HFFc6 (cell line): Measurements from ENCODE around the gene TRIM45. TPM values are rescaled to one million over a fixed set of nuclear protein-coding genes. Genes with fewer than 3 reads are reported as not detected.
"Not testable (repeated sequence)": the region's sequence is repeated elsewhere in the genome, so short reads cannot be mapped to it uniquely, and the experiment has no call there.

Experiments used
- DNase-seq: peaks from one replicate; pipeline ENCODE4 v3.0.0-alpha.2; 2018
- H3K27ac Mint-ChIP-seq: 2 replicates; pipeline ENCODE4 v1.8.0; 2020; ENCODE audit warnings: mild to moderate bottlenecking, mixed read lengths
- H3K27me3 Mint-ChIP-seq: 2 replicates; pipeline ENCODE4 v1.8.0; 2021; ENCODE audit warnings: mild to moderate bottlenecking, moderate library complexity, mixed read lengths; ENCODE audit not compliant: insufficient read depth
- H3K36me3 Mint-ChIP-seq: 2 replicates; pipeline ENCODE4 v1.8.0; 2021; ENCODE audit warnings: low read depth, mixed read lengths
- H3K4me1 Mint-ChIP-seq: 2 replicates; pipeline ENCODE4 v1.8.0; 2020; ENCODE audit warnings: low read depth, mixed read lengths
- H3K4me3 Mint-ChIP-seq: 2 replicates; pipeline ENCODE4 v1.8.0; 2020; ENCODE audit warnings: mild to moderate bottlenecking, moderate library complexity, mixed read lengths
- H3K9me3 Mint-ChIP-seq: 2 replicates; pipeline ENCODE4 v1.8.0; 2020; ENCODE audit warnings: mild to moderate bottlenecking, mixed read lengths
- total RNA-seq, 6 experiments: library from RNA; stranded (reverse); fragmentation: NEBNext Ultra II Directional; extraction: Animal tissue kit (Norgen Biotek cat#: 25700); gene quantifications; 2 replicates in 1 of 6; 3 replicates in 5 of 6; pipeline ENCODE4 v1.2.3, GENCODE V29; 2021
- TF ChIP-seq, protein P1 (sequence below): fragments of 200-600 bp; sonication (generic); IDR thresholded peaks from 2 replicates; pipeline ENCODE4 v1.5.0; 2021; ENCODE audit warnings: antibody characterized with exemption, mild to moderate bottlenecking

The TRIM45 gene
- total RNA-seq, 6 experiments from 2014 or later, result 2.1 to 4.4 (median 3.6) TPM

DNA sequence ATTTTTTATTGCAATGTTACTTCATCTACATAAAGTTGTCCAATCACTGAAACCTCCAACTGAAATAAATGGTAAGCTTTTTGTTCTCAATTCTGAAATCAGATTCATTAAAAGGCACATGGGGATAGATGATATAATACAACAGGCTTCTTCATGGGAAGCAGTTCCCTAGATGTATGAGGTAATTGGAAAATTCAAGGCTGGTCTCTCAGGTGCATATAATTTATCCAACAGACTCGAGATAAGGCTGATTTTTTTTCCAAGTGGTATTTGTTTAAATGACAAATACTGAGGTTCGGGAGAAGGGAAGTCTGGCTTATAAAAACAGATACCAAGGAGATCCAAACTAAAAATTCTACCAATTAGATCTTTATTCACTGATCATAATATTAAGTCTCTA lies 14.2 kb downstream of the TRIM45 start:
- Mint-ChIP-seq H3K4me3 (no peak overlapping the region), H3K36me3 (peaks cover 47% of the 10 kb centered on the region), H3K4me1 (peaks cover 24% of the 10 kb centered on the region), H3K9me3 (no peaks in the 10 kb centered on the region), H3K27ac (no peak overlapping the region), H3K27me3 (no peaks in the 10 kb centered on the region; the same call in 1 of the 2 replicates)
- TF ChIP-seq, protein P1, sequence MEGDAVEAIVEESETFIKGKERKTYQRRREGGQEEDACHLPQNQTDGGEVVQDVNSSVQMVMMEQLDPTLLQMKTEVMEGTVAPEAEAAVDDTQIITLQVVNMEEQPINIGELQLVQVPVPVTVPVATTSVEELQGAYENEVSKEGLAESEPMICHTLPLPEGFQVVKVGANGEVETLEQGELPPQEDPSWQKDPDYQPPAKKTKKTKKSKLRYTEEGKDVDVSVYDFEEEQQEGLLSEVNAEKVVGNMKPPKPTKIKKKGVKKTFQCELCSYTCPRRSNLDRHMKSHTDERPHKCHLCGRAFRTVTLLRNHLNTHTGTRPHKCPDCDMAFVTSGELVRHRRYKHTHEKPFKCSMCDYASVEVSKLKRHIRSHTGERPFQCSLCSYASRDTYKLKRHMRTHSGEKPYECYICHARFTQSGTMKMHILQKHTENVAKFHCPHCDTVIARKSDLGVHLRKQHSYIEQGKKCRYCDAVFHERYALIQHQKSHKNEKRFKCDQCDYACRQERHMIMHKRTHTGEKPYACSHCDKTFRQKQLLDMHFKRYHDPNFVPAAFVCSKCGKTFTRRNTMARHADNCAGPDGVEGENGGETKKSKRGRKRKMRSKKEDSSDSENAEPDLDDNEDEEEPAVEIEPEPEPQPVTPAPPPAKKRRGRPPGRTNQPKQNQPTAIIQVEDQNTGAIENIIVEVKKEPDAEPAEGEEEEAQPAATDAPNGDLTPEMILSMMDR, result no peak
- DNase-seq, result no peak

- peaks cover 47% of the 10 kb centered on the region for H3K36me3 Mint-ChIP-seq
- DNase-seq, result no peak
- H3K27me3 Mint-ChIP-seq, result no peaks in the 10 kb centered on the region; the same call in 1 of the 2 replicates
These were observed 15.1 kb downstream of the TRIM45 start for GRCh38 chr1:117106478-117106877.

DNA sequence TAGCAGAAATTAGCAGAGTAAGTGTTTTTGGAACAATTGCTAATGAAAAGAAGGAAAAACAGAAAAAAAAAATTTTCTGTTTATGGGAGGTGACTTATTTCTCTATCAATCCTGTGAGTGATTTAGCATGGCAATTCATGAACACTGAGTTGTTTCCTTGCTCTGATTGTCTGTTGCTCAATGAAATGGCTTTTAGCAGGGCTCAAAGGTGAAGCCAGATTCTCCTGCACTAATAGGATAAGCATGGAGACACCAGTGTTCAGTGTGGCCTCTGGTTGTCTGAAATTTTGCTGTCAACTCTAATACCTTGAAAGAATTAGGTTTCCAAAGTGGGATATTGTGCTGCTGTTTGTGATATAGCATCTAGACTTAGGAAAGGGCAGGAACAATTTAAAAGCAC lies 15.8 kb downstream of the TRIM45 start:
- peaks cover 53% of the 10 kb centered on the region for H3K36me3 Mint-ChIP-seq
- H3K27me3 Mint-ChIP-seq, result no peaks in the 10 kb centered on the region; the same call in 1 of the 2 replicates
- DNase-seq, result no peak
- TF ChIP-seq, protein P1, result no peak
- H3K27ac Mint-ChIP-seq, result no peak overlapping the region
- no peak overlapping the region for H3K4me3 Mint-ChIP-seq
- H3K4me1 Mint-ChIP-seq, result peaks cover 16% of the 10 kb centered on the region
- H3K9me3 Mint-ChIP-seq, result no peaks in the 10 kb centered on the region

More at GRCh38 chr1:117106478-117106877, 15.1 kb downstream of the TRIM45 start:
- H3K27ac Mint-ChIP-seq, result no peak overlapping the region
- TF ChIP-seq, protein P1, result no peak
- H3K4me3 Mint-ChIP-seq, result no peak overlapping the region
- no peaks in the 10 kb centered on the region for H3K9me3 Mint-ChIP-seq
- H3K4me1 Mint-ChIP-seq, result peaks cover 24% of the 10 kb centered on the region

- Mint-ChIP-seq H3K27me3 (no peaks in the 10 kb centered on the region; the same call in none of the 2 replicates), H3K36me3 (peaks cover 60% of the 10 kb centered on the region), H3K4me1 (peaks cover 11% of the 10 kb centered on the region), H3K9me3 (no peaks in the 10 kb centered on the region), H3K4me3 (no peak overlapping the region), H3K27ac (no peak overlapping the region)
- DNase-seq, result no peak
- TF ChIP-seq, protein P1, result no peak
These were observed 16.6 kb downstream of the TRIM45 start for GRCh38 chr1:117104986-117105385.

DNA sequence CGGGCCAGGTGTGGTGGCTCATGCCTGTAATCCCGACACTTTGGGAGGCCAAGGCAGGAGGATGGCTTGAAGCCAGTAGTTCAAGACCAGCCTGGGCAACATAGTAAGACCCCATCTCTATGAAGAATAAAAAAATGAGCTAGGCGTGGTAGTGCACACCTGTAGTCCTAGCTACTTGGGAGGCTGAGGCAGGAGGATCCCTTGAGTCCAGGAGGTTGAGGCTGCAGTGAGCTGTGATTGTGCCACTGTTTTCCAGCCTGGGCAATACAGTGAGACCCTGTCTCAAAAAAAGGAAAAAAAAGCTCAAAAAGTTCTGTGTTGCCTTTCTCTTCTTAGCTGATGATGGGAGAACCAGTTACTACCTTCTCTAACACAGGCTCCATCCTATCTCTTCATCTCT lies 19.7 kb downstream of the TRIM45 start:
- H3K4me3 Mint-ChIP-seq, DNase-seq, H3K27me3 Mint-ChIP-seq, H3K27ac Mint-ChIP-seq, H3K9me3 Mint-ChIP-seq: not testable (repeated sequence)
- Mint-ChIP-seq H3K4me1 (peaks cover 20% of the 10 kb centered on the region), H3K36me3 (peaks cover 46% of the 10 kb centered on the region)

- DNase-seq, result no peak
- no peak overlapping the region for H3K27ac Mint-ChIP-seq
- H3K4me1 Mint-ChIP-seq, result peaks cover 25% of the 10 kb centered on the region
- H3K36me3 Mint-ChIP-seq, result peaks cover 41% of the 10 kb centered on the region
- H3K4me3 Mint-ChIP-seq, result no peak overlapping the region
- H3K27me3 Mint-ChIP-seq, result no peaks in the 10 kb centered on the region; the same call in none of the 2 replicates
- TF ChIP-seq, protein P1, result no peak
- H3K9me3 Mint-ChIP-seq, result no peaks in the 10 kb centered on the region
These were observed 20.2 kb downstream of the TRIM45 start for GRCh38 chr1:117101334-117101733.
